ENCODE data around the gene TYROBP.
"Not testable (repeated sequence)": the region's sequence is repeated elsewhere in the genome, so short reads cannot be mapped to it uniquely, and the experiment has no call there.

The TYROBP gene

DNA sequence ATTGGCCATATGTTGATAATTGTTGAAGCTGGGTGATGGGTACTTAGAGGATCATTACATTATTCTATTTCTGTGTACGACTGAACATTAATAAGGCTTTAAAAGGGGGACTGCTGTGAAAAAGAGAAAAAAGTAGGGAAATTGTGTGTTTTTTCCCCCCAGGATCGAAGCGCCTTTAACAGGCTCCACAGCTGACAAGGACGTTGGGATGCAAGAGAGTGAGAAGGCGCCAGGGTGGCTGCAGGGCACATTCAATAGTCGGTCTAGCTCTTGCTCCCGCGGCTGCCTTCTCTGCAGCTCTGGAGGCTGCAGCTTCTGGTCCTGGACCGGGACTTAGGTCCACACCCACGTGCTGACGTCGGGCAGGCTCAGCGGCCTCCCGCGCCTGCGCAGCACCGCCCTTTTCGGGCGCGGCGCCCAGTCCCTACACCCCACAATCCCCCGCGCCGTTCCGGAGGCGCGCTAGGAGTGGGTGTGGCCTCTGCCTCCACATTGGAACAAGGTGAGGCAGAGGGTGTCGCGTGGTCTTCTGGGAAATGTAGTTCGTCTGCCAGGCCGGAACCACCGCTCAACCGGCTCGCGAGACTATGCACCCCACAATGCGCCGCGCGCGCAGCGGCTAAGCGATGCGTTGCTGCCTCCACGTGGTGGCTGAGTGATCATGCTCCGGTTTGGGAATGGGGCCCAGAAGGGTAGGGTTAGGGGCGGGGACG is 23.2 kb upstream of the TYROBP start:
- peak; percentile 98 to 99 for DNase-seq

DNA sequence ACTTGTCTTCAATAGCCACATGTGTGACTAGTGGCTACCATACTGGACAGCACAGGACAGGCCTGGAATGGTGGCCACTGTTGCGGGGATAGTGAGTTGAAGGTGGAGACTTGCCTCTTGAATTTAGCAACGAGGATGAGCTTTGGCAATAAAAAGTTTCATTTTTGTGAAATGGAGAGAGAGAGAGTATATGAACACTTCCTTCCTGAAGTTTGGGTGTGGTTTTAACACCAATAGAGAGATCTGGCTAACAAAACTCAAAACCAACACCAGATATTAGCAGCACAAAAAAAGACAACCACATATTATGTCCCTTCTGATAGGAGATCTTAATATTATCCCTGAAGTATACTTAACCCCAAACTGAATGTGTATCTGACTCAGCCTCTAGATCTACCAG is 21.8 kb upstream of the TYROBP start:
- no peak for DNase-seq

DNA sequence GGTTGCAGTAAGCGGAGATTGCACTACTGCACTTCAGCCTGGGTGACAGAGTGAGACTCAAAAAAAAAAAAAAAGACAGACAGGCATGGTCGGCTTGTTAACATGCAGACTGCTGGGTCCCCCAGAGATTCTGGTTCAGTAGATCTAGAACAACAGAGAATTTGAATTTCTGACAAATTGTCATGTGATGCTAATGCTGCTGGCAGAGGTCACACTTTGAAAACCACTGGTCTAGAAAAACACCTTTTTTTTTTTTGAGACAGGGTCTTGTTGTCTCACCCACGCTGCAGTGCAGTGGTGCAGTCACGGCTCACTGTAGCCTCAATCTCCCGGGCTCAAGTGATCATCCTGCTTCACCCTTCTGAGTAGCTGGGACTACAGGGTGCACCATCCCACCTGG is 20.4 kb upstream of the TYROBP start:
- no peak for DNase-seq

GRCh38 chr19:35925501-35925900 is 17.4 kb upstream of the TYROBP start:
- no peak for DNase-seq

GRCh38 chr19:35921012-35921411 is 12.9 kb upstream of the TYROBP start:
- DNase-seq: no peak

DNA sequence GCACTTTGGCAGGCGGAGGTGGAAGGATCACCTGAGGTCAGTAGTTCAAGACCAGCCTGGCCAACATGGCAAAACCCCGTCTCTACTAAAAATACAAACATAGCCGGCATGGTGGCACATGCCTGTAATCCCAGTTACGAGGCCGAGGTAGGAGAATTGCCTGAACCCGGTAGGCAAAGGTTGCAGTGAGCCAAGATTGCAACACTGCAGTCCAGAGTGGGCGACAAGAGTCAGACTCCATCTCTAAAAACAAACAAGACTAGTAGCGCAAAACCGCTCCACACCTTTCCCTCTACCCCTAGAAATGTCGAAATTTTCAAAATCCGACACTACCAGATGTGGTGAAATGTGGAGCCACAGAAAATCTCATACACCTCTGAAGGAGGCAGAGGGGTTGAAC is 11.2 kb upstream of the TYROBP start:
- DNase-seq: no peak

DNA sequence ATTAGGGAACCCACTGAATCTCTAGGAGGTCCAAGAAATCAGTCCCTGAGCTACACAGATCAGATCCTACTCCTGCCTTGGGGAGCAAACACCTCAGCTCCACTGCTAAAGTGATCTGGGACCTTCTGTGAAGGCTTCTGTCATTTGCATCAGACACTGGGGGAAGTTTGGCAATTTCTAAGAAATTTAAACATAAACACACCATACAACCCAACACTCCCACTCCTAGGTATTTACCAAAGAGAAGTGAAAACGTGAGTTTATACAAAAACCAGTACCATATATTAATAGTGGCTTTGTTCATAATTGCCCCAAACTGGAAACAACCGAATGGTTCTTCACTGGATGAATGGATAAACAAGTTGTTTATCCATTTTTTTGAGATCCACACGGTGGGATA is 7.3 kb upstream of the TYROBP start:
- no peak for DNase-seq

DNA sequence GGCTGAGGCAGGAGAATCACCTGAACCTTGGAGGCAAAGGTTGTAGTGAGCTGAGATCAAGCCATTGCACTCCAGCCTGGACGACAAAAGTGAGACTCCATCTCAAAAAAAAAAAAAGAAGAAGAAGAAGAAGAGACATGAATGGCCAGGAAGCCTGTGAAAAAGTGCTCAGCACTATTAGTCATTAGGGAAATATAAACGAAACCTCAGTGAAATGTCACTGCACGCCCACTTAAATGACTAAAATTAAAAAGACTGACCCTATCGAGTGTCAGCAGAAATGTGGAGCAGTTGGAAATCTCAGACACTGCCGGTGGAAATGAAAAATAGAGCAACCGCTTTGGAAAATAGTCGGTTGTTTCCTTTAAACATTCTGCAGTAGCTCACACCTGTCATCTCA is 5.5 kb upstream of the TYROBP start:
- no peak for DNase-seq

DNA sequence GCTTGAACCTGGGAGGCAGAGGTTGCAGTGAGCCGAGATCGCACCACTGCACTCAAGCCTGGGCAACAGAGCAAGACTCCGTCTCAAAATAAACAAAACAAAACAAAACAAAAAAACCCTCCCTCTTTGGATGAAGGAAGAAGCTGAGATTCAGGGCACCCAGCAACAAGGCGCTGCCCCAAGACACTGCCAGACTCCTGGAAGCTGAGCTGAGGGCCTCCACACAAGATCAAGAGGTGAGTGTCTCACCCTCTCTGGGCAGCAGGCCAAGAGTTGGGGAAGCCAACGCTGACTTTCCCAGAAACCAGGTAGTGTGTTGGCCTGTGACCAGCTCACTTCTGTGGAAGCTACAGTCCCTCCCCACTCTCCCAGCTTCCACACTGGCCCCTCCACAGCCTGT is 3.7 kb upstream of the TYROBP start:
- no peak for DNase-seq

DNA sequence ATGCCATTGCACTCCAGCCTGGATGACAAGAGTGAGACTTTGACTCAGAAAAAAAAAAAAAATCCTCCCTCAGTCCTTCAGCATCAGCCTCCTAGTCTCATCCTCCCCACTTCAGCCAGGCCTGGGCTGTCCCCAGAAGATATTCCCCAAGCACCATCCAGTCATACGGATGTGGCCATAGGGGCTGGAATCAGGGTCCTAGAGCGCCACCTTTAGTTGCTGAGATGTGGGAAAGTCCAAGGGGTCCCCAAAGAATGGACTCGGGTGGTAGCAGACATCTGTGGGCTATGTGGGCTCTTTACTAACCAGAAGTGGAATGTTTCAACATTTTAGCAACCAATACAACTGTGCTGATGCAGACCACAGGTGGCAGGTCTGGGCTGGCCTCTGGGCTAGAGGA is 3.1 kb upstream of the TYROBP start:
- DNase-seq: no peak

DNA sequence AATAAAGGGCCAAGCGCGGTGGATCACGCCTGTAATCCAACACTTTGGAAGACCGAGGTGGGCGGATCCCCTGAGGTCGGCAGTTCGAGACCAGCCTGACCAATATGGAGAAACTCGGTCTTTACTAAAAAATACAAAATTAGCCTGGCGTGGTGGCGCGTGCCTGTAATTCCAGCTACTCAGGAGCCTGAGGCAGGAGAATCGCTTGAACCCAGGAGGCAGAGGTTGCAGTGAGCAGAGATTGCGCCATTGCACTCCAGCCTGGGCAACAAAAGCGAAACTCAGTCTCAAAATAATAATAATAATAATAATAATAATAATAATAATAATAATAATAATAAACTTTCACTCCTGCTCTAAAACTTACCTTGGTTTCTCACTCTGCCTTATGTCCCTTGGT is 2.3 kb upstream of the TYROBP start:
- not testable (repeated sequence) for DNase-seq

- DNase-seq: no peak
Observed at GRCh38 chr19:35909684-35910035, 1.6 kb upstream of the TYROBP start.

DNA sequence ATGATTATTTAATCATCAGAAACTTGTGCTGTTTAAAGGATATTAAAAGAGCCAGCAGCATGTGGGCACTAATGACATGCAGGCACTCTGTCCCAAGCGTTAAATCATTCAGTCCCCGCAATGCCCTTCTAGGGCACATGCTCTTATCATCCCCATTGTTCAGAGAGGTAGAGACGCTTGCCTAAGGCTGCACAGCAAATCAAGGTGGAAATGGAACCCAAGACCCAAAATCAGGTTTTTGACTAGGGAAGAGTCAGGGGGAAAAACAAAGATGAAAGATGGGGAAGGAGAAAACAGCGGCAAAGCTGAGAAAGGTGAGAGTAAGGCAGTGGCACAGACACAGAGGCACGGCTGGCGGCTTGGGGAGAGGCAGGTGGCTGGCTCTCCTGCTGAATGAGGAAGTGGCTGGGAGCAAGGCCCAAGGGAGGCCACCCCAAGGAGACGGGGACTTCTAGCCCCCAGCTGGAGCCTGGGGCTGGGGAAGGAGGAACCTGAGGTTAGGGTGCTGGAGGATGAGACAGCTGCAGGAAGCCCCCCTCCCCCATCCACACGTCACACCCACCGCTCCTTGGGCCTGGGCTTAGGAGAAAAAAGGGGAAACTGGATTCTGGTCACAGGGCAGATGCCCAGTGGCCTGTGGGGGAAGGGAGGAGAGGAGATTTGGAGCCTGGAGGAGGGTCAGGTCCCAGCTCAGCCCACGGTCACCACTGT is 1.0 kb upstream of the TYROBP start:
- DNase-seq: peak in 1 of 2 donors; percentile 49

GRCh38 chr19:35907377-35907745 is 734 bp downstream of the TYROBP start:
- no peak for DNase-seq

DNA sequence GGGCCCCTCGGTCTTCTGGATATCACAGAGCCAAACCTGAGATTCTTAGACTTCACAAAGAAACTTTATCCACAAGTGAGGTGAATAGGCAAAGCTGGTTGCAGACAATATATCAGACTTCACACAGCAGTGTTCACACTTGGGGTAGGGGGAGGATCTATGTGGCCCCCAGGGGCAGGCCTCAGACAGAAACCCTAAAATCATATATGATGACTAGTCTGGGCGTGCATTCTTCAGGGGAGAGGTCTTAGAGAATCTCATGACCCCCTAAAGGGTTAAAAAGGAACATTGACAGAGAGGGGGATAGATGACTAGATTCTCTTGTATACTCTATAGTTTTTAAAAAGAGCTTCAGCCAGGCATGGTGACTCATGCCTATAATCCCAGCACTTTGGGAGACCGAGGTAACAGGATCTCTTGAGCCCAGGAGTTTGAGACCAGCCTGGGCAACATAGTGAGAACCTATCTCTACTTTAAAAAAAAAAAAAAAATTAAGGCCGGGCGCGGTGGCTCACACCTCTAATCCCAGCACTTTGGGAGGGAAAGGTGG is 2.8 kb downstream of the TYROBP start:
- no peak for DNase-seq

DNA sequence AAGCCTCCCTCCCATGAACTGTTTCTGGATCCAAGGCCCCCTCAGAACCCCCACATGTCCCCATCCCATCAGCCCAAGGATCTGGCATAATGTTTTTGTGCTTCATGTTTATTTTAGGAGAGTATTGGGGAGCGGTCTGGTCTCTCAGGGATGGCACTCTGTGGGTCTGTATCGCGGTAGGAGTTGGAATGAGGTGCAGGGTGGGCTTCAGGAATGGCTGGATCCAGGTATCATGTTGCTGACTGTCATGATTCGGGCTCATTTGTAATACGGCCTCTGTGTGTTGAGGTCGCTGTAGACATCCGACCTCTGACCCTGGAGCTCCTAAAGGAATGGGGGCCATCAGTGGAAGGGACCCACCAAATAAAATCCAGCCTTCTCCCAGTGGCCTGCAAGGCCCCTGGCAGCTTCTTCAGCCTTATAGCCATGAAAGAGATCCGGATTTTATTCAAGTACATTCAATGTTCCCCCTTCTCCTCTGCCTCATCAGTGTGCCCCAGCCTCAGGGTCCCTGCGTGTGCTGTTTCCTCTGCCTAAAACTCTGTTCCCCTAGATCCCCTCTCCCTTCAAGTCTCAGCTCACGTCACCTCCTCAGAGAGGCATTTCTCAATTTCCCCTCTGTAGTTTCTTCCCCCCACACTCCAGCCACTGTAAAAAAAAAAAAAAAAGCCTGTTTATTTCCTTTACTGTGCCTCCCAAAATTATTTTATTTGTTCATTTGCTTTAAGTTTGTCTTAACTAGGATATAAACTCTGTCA is 3.6 kb downstream of the TYROBP start:
- DNase-seq: no peak

- DNase-seq: peak in 1 of 2 donors; percentile 52
Observed at GRCh38 chr19:35903550-35904179, 4.4 kb downstream of the TYROBP start.

DNA sequence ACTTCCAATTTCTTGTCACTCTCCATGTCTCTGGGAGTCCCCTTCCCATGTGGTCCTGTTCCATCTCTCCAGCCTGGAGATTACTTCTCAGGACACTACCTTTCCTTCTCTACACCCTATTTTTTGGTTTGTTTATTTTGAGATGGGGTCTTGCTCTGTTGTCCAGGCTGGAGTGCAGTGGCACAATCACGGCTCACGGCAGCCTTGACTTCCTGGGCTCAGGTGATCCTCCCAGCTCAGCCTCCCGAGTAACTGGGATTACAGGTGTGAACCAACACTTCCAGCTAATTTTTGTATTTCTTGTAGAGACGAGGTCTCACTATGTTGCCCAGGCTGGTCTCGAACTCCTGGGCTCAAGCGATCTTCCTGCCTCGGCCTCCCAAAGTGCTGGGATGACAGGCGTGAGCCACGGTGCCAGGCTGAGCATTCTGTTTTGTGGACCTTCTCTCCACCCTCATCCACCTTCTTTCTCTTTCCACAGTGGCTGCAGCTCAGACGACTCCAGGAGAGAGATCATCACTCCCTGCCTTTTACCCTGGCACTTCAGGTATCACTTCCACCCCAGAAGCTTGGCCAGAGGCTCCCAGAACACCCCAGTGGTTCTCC is 5.1 kb downstream of the TYROBP start:
- DNase-seq: no peak

DNA sequence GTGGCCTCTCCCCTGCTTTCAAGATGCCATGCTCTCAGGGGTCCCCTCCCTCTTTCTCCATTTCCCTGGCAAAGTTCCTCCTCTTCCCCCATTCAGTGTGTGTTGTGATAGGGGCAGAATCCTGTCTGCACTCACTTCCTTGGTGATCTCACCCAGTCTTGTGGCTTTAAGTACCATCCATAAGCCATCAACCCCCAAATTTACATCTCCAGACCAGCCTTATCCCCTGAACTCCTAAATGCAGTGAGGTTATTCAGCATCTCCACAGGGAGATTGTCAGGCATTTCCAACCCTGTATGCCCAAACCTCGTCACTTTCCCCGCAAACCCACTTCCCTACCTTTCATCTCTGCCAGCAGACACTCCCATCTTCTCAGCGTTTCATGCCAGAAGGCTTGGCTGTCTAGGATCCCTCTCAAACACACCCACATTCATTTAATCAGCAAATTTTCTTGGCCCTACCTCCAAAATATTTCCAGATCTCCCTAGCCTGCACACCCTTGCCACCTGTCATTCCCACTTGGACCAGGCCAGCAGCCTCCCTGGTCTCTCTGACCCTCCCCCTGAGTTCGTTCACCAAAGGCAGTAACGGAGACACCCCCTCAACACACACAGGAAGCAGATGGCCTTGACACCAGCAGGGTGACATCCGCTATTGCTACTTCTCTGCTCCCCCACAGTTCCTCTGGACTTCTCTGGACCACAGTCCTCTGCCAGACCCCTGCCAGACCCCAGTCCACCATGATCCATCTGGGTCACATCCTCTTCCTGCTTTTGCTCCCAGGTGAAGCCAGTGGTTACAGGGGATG is 6.0 kb downstream of the TYROBP start, which contains the start of gene HCST:
Gene HCST (plus strand): TSS at position 676 of the 808 bp plus-strand sequence. CDS start 65 bp downstream, at position 741.
- DNase-seq: no peak

- DNase-seq: no peak
Observed at GRCh38 chr19:35901055-35901644, 6.9 kb downstream of the TYROBP start.

DNA sequence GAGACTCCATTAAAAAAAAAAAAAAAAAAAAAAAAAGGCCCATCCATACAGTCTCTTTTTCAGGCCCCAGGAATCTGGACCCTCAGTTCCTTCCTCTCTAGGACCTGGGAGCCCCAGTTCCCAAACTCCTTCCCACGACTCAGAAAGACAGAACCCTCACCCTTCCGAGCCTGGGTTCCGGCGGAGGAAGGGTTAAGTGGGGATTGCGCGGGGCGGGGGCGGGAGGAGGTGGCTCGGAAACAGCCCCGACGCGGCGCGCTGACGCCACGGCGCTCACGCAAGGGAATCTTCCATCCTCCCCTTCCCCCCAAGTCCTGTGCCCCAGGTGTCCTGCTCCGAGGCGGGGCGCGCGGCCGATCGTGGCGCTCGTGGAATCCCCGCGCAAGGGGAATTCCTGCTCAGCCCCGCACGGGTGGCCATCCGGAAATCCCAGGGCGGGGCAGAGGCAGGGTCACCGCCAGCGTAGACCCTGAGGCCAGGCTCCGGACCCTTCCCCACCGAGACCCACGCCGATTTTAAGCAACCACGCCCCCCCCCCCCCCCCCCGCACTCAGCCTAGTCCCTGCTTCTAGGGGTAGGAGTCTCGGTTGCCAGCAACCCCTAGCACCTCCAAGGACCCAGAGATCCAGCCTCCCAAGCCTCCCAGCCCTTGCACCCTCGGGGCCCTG is 8.4 kb downstream of the TYROBP start:
- peak; percentile 46 to 48 for DNase-seq
